Neural progenitor cell (in vitro differentiated cells): ENCODE results near the gene NOS1AP. TPM values are rescaled to one million over a fixed set of nuclear protein-coding genes. Genes with fewer than 3 reads are reported as not detected.

ENCODE experiments used
- DNase-seq: peaks from one replicate; pipeline ENCODE4 v3.0.0-alpha.2; 2016; ENCODE audit warnings: low spot score
- H2AFZ ChIP-seq: fragments of 200-600 bp; sonication (generic); replicated peaks from 2 replicates; pipeline ENCODE4 v1.6.1; 2016; ENCODE audit warnings: antibody characterized with exemption
- H3F3A ChIP-seq: fragments of 200-600 bp; sonication (generic); 2 replicates; pipeline ENCODE4 v1.6.1; 2016; ENCODE audit warnings: antibody characterized with exemption, low read depth
- H3K27ac ChIP-seq: fragments of 200-600 bp; sonication (generic); 2 replicates; pipeline ENCODE4 v1.5.1; 2016; ENCODE audit warnings: mild to moderate bottlenecking
- H3K27me3 ChIP-seq: fragments of 200-600 bp; sonication (generic); 2 replicates; pipeline ENCODE4 v1.6.1; 2016; ENCODE audit warnings: mild to moderate bottlenecking, moderate library complexity
- H3K36me3 ChIP-seq: fragments of 200-600 bp; sonication (generic); 2 replicates; pipeline ENCODE4 v1.5.1; 2016
- H3K4me1 ChIP-seq: fragments of 200-600 bp; sonication (generic); 2 replicates; pipeline ENCODE4 v1.6.1; 2016; ENCODE audit warnings: mixed run types
- H3K4me2 ChIP-seq: fragments of 200-600 bp; sonication (generic); 2 replicates; pipeline ENCODE4 v1.6.1; 2016
- H3K4me3 ChIP-seq: fragments of 200-600 bp; sonication (generic); 2 replicates; pipeline ENCODE4 v1.5.1; 2016
- H3K79me2 ChIP-seq: fragments of 200-600 bp; sonication (generic); 2 replicates; pipeline ENCODE4 v1.6.1; 2016; ENCODE audit warnings: low read depth
- H3K9ac ChIP-seq: fragments of 200-600 bp; sonication (generic); 2 replicates; pipeline ENCODE4 v1.6.1; 2016
- H3K9me3 ChIP-seq: fragments of 200-600 bp; sonication (generic); 2 replicates; pipeline ENCODE4 v1.5.1; 2016; ENCODE audit warnings: low read depth
- H4K20me1 ChIP-seq: fragments of 200-600 bp; sonication (generic); 2 replicates; pipeline ENCODE4 v1.6.1; 2016; ENCODE audit warnings: low read depth
- H3K27ac Mint-ChIP-seq: 3 replicates; pipeline ENCODE4 v1.8.0; 2021; ENCODE audit warnings: mixed read lengths
- H3K27me3 Mint-ChIP-seq: 2 replicates; pipeline ENCODE4 v1.8.0; 2022; ENCODE audit warnings: low read depth, mild to moderate bottlenecking, inconsistent platforms, moderate library complexity, mixed read lengths; ENCODE audit not compliant: insufficient read depth
- H3K36me3 Mint-ChIP-seq: 3 replicates; pipeline ENCODE4 v1.8.0; 2021; ENCODE audit warnings: mixed read lengths
- H3K4me1 Mint-ChIP-seq: 3 replicates; pipeline ENCODE4 v1.8.0; 2021; ENCODE audit warnings: mixed read lengths
- H3K4me3 Mint-ChIP-seq: 3 replicates; pipeline ENCODE4 v1.8.0; 2021; ENCODE audit warnings: mild to moderate bottlenecking, moderate library complexity, mixed read lengths
- H3K9me3 Mint-ChIP-seq: 3 replicates; pipeline ENCODE4 v1.8.0; 2020; ENCODE audit warnings: mixed read lengths
- CTCF ChIP-seq: fragments of 200-600 bp; sonication (generic); IDR thresholded peaks from 2 replicates; pipeline ENCODE4 v1.5.1; 2017; ENCODE audit warnings: antibody characterized with exemption, mild to moderate bottlenecking
- EZH2 ChIP-seq: fragments of 200-600 bp; sonication (generic); IDR thresholded peaks from 2 replicates; pipeline ENCODE4 v1.6.1; 2017; ENCODE audit warnings: antibody characterized with exemption, mild to moderate bottlenecking, moderate library complexity
- EZH2phosphoT487 ChIP-seq: fragments of 200-600 bp; sonication (generic); IDR thresholded peaks from 2 replicates; pipeline ENCODE4 v1.6.1; 2017; ENCODE audit warnings: antibody characterized with exemption
- total RNA-seq: library from RNA; depleted of rRNA; stranded (reverse); fragments of >200 nt; gene quantifications from 2 replicates; pipeline ENCODE4 v1.2.3, GENCODE V29; 2015; ENCODE audit warnings: low replicate concordance

The NOS1AP gene
- total RNA-seq, 1 donor from 2014 or later: 2.4 TPM

GRCh38 chr1:162303004-162303344 is 233.5 kb downstream of the NOS1AP start:
- TF ChIP-seq EZH2 (no peak), CTCF (no peak), EZH2phosphoT487 (no peak)
- H3K4me3 Mint-ChIP-seq: no peak overlapping the region
- no peak overlapping the region for H2AFZ ChIP-seq

GRCh38 chr1:162304736-162305135 is 235.2 kb downstream of the NOS1AP start:
- H3K9me3 ChIP-seq: no peaks in the 10 kb centered on the region
- no peak overlapping the region for H3K4me3 ChIP-seq
- H3K4me3 Mint-ChIP-seq: no peak overlapping the region
- peaks cover 17% of the 10 kb centered on the region for H3K36me3 Mint-ChIP-seq
- H3K4me1 Mint-ChIP-seq: peaks cover 9% of the 10 kb centered on the region
- no peak overlapping the region for H3K4me2 ChIP-seq
- H4K20me1 ChIP-seq: peaks cover 3% of the 10 kb centered on the region
- H2AFZ ChIP-seq: no peak overlapping the region
- DNase-seq: no peak
- peaks cover 7% of the 10 kb centered on the region for H3K4me1 ChIP-seq
- no peaks in the 10 kb centered on the region for H3K27me3 Mint-ChIP-seq
- H3K27ac ChIP-seq: no peak overlapping the region
- peaks cover 7% of the 10 kb centered on the region for H3K9me3 Mint-ChIP-seq
- H3K9ac ChIP-seq: no peak overlapping the region
- no peaks in the 10 kb centered on the region for H3K27me3 ChIP-seq
- H3F3A ChIP-seq: no peaks in the 10 kb centered on the region
- H3K79me2 ChIP-seq: no peaks in the 10 kb centered on the region
- H3K27ac Mint-ChIP-seq: no peak overlapping the region
- no peaks in the 10 kb centered on the region for H3K36me3 ChIP-seq
- TF ChIP-seq EZH2phosphoT487: no peak
- no peak for TF ChIP-seq CTCF
- TF ChIP-seq EZH2: no peak

More at GRCh38 chr1:162303004-162303344, 233.5 kb downstream of the NOS1AP start:
- Mint-ChIP-seq H3K27me3 (no peaks in the 10 kb centered on the region), H3K36me3 (peaks cover 13% of the 10 kb centered on the region), H3K27ac (no peak overlapping the region), H3K9me3 (peaks cover 4% of the 10 kb centered on the region), H3K4me1 (peaks cover 7% of the 10 kb centered on the region)
- no peaks in the 10 kb centered on the region for H3K27me3 ChIP-seq
- no peaks in the 10 kb centered on the region for H3F3A ChIP-seq
- H3K9ac ChIP-seq: no peak overlapping the region
- H3K4me2 ChIP-seq: no peak overlapping the region
- DNase-seq: no peak
- peaks cover 12% of the 10 kb centered on the region for H3K4me1 ChIP-seq
- H3K36me3 ChIP-seq: no peaks in the 10 kb centered on the region
- peaks cover 6% of the 10 kb centered on the region for H4K20me1 ChIP-seq
- H3K79me2 ChIP-seq: no peaks in the 10 kb centered on the region
- no peak overlapping the region for H3K4me3 ChIP-seq
- no peaks in the 10 kb centered on the region for H3K9me3 ChIP-seq
- H3K27ac ChIP-seq: no peak overlapping the region

- H3K36me3 Mint-ChIP-seq: peaks cover 13% of the 10 kb centered on the region
- no peaks in the 10 kb centered on the region for H3F3A ChIP-seq
- no peaks in the 10 kb centered on the region for H3K27me3 Mint-ChIP-seq
- TF ChIP-seq EZH2: no peak
- TF ChIP-seq EZH2phosphoT487: no peak
- TF ChIP-seq CTCF: no peak
- H3K4me1 ChIP-seq: no peaks in the 10 kb centered on the region
- no peak overlapping the region for H3K27ac Mint-ChIP-seq
- H3K4me3 Mint-ChIP-seq: no peak overlapping the region
- H3K9ac ChIP-seq: no peak overlapping the region
- DNase-seq: no peak
- H3K4me2 ChIP-seq: no peak overlapping the region
- H3K36me3 ChIP-seq: no peaks in the 10 kb centered on the region
- peaks cover 12% of the 10 kb centered on the region for H3K4me1 Mint-ChIP-seq
- H3K9me3 Mint-ChIP-seq: peaks cover 7% of the 10 kb centered on the region
- no peaks in the 10 kb centered on the region for H3K27me3 ChIP-seq
- no peak overlapping the region for H3K27ac ChIP-seq
- no peak overlapping the region for H2AFZ ChIP-seq
- H4K20me1 ChIP-seq: no peaks in the 10 kb centered on the region
- no peak overlapping the region for H3K4me3 ChIP-seq
- H3K79me2 ChIP-seq: no peaks in the 10 kb centered on the region
- no peaks in the 10 kb centered on the region for H3K9me3 ChIP-seq
Observed at GRCh38 chr1:162305969-162306368, 236.5 kb downstream of the NOS1AP start.
